AG09309 (cell line): ENCODE results near the gene RABGAP1L.
"Not testable (repeated sequence)": the region's sequence is repeated elsewhere in the genome, so short reads cannot be mapped to it uniquely, and the experiment has no call there.

Experiments
- DNase-seq: peaks from one replicate; pipeline ENCODE4 v3.0.0-alpha.2; 2010; ENCODE audit warnings: low read depth
- H3K4me3 ChIP-seq: 2 replicates; pipeline ENCODE4 v1.5.1; 2011; ENCODE audit warnings: mild to moderate bottlenecking, low read depth, low read length, moderate library complexity; ENCODE audit not compliant: control insufficient read depth
- CTCF ChIP-seq: IDR thresholded peaks from 2 replicates; pipeline ENCODE4 v1.5.1; 2011; ENCODE audit warnings: mild to moderate bottlenecking, low read depth, low read length, inconsistent platforms; ENCODE audit not compliant: insufficient read depth, control insufficient read depth; ENCODE audit errors: missing control alignments

Gene RABGAP1L

GRCh38 chr1:174118751-174119150 lies 40.6 kb upstream of the RABGAP1L start:
- no peak overlapping the region for H3K4me3 ChIP-seq
- no peak for DNase-seq
- TF ChIP-seq CTCF, result no peak

DNA sequence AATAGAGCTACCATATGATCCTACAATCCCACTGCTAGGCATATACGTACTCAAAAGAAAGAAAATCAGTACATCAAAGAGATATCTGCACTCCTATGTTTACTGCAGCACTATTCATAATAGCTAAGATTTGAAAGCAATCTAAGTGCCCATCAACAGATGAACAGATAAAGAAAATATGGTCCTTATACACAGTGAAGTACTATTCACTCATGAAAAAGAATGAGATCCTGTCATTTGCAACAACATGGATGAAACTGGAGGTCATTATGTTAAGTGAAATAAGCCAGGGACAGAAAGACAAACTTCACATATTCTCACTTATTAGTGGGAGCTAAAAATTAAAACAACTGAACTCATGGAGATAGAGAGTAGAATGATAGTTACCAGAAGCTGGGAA lies 37.0 kb upstream of the RABGAP1L start:
- not testable (repeated sequence) for DNase-seq, H3K4me3 ChIP-seq

DNA sequence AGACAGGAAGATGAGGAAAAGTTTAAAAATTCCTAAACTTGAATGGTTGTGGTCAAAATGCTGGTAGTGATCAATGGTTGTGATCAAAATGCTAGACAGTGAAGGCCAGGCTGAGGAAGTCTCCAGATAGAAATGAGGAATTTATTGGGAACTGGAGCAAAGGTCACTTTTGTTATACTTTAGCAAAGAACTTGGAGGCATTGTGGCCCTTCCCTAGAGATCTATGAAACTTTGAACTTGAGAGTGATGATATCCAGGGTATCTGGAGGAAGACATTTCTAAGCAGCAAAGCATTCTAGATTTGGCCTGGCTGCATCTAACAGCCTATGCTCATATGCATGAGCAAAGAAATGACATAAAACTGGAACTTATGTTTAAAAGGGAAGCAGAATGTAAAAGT lies 35.5 kb upstream of the RABGAP1L start:
- no peak for DNase-seq
- TF ChIP-seq CTCF, result no peak
- no peak overlapping the region for H3K4me3 ChIP-seq

DNA sequence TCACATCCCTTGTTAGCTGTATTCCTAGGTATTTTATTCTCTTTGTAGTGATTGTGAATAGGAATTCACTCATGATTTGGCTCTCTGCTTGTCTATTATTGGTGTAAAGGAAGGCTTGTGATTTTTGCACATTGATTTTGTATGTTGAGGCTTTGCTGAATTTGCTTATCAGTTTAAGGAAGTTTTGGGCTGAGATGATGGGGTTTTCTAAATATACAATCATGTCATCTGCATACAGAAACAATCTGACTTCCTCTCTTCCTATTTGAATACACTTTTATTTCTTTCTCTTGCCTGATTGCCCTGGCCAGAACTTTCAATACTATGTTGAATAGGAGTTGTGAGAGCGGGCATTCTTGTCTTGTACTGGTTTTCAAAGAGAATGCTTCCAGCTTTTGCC lies 32.1 kb upstream of the RABGAP1L start:
- not testable (repeated sequence) for DNase-seq, H3K4me3 ChIP-seq

DNA sequence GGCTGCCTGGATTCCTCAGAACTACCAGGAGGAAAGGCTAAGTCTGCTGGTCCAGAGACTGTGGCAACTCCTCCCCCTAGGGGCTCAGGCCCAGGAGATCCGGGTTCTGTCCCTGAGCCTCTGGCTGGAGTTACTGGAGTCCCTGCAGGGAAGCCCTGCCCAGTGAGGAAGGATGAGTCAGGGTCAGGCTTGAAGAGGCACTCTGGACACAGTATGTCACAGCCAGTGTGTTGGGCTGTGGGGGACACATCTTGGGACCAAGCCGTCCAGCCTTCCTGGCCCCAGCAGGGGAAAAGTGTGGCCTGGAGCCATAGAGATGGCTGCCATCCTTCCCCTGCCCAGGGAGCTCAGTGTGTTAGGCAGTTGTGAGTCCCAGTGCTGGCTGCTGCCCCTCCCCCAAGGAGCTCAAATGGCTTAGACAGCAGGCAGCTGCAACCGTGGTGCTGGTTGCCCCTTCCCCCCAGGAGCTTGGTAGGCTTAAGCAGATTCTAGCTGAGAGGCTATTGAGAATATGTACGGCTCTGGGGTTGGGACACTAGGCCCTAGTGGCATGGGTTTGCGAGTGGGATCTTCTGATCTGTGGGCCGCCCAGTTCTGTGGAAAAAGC lies 28.2 kb upstream of the RABGAP1L start:
- no peak for TF ChIP-seq CTCF
- no peak for DNase-seq

DNA sequence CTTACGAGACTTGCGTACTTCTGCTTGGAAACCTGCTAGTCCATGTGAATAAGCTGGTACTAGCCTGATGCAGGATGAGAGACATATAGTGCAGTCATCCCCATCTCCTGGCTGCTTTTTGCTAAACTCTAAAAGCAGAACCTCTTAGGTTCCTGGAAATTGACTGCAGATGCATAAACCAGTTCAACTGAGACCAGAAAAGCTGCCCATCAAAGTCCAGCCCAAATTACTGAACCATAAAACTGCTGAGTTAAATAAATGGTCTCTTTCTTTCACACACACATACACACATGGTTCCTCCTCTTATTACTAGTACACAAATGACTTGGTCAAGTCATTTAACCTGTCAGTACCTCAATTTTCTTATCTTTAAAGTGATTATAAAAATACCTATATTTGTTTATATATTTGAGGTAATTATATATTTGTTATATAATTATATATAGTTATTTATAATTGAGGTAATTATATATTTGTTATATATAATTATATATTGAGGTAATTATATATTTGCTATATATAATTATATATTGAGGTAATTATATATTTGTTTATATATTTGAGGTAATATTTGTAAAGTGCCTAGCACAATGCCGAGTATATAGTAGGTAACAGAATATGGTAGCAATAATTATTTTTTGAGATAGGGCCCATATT lies 25.2 kb upstream of the RABGAP1L start:
- TF ChIP-seq CTCF, result no peak
- no peak for DNase-seq
- no peak overlapping the region for H3K4me3 ChIP-seq

More for the DNA sequence above, 28.2 kb upstream of the RABGAP1L start:
- H3K4me3 ChIP-seq, result no peak overlapping the region

DNA sequence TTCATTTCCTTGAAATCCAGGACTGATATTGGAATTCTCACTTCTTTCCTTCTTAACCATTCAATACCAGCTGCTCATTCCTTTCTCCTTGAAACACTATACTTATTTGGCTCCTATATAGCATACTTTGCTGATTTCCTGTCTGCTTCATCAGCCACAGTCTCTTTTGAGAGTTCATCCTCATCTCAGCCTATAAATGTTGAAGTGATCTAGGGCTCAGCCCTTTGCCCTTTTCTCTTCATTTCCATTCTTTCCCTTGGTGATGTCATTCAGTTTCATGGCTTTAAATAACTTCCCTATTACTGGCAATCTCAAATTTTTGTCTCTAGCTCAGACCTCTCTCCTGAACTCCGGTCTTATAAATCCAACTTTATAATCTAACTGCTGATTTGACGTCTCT lies 24.1 kb upstream of the RABGAP1L start:
- DNase-seq, result no peak
- no peak for TF ChIP-seq CTCF
- no peak overlapping the region for H3K4me3 ChIP-seq

DNA sequence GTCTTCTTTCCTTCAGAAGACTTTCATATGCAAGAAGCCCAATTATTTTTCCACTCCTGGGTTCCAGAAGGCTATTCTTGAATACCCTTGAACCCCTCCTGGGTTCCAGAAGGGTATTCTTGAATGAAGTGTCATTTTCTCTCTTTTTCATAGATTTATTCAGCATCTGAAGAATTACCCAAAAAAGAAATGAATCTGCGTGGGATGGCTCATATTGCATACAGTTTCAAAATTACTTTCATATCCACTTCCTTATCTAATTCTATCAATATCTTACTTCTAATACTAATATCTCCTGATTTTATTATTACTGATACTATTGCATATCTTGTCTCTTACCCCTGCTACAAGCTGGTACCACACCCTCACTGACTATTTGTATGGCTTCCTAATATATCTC lies 22.6 kb upstream of the RABGAP1L start:
- DNase-seq, result no peak
- no peak overlapping the region for H3K4me3 ChIP-seq
- no peak for TF ChIP-seq CTCF
